Activated naive CD4-positive, alpha-beta T cell (primary cell): Measurements from ENCODE around the gene ORC1.

ENCODE experiments used
- DNase-seq, 4 experiments: peaks; one replicate each; lab custom pipeline; 2025; lab: John Stamatoyannopoulos, UW

Gene ORC1

GRCh38 chr1:52343979-52344378 lies 60.2 kb downstream of the ORC1 start:
- no peak for DNase-seq

DNA sequence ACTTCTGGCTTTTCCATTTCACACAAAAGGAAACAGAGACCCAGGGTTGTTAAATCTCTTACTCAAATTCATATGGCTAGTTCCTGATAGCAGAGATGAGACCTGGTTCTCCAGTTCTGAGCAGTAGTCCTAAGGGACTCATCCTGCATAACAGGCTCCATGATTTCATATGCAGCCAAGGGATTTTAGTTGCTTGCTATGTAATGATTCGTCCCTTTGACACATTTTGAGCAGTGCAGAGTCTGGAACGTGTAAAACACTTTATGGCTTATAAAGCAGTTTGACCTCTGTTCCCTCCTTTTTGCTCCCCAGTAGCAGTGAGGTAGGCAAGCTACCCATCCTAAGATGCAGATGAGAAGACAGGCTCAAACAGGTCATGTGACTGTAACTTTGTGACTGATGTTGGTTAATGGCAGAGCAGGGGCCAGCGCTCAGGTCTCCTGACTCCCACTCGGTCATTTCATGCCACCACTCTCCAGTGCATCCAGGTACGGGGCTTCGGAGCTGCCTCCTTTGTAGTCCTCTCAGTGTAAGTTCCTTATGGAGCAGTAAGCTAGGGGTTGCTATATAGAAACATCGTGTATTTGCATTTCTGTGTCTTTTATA lies 62.5 kb downstream of the ORC1 start:
- DNase-seq = no peak

DNA sequence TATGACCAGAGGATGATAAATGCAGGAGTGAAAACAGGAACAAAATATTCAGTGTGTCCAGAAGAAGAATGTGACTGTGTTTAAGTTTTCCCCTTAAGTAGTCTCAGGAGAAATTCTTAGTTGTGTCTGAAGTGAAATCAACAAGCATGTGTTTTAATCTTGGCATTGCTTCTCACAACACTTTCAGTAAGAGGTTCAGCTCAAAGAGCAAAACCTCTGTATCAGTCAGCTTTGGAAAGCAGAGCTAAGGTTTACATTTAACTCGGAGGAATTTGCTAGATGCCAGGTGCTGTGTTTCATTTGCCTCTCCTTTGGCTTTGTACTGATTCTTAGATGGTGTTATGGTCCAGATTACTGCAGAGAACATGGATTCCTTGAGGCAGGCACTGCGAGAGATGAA lies 66.8 kb downstream of the ORC1 start:
- no peak for DNase-seq

GRCh38 chr1:52334906-52335528 lies 69.2 kb downstream of the ORC1 start:
- DNase-seq = no peak

GRCh38 chr1:52332411-52332810 lies 71.8 kb downstream of the ORC1 start:
- no peak for DNase-seq

- no peak for DNase-seq
Observed at GRCh38 chr1:52328615-52329014, 75.6 kb downstream of the ORC1 start.

DNA sequence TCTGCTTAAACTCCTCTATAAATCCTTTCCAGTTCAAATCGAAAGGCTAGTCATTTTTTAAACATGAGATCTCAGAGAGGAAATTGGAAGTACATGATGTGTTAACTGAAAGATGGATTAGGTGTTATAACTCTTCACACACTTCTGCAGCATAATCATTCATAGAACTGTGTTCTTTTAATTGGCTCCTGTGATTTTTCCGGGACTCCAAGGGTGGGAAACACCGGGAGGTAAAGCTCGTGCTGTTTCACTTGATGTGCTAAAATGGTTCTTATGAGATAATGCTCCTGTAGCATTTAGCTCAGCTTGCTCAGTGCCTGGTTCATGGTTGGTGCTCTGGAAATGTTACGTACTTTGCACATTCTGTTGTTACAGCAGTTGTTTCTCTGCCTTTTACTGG lies 78.4 kb downstream of the ORC1 start:
- no peak for DNase-seq

GRCh38 chr1:52323731-52324130 lies 80.5 kb downstream of the ORC1 start:
- DNase-seq = no peak
